HepG2 (cell line): ENCODE data around the gene SKP1. TPM values are rescaled to one million over a fixed set of nuclear protein-coding genes. Genes with fewer than 3 reads are reported as not detected.
A peak's percentile ranks its signal among the peaks of the same experiment; 100 is the strongest.

Experiments used
- CEBPB ChIP-seq: IDR thresholded peaks from 2 replicates; pipeline ENCODE4 v1.6.1; 2011; ENCODE audit warnings: low read depth, low read length, improper control_type of control experiment, borderline replicate concordance
- DNMT1 ChIP-seq: sonication (generic); formaldehyde crosslinking; IDR thresholded peaks from 2 replicates; pipeline ENCODE4 v1.5.1; 2020; ENCODE audit warnings: mild to moderate bottlenecking, missing genetic modification reagents
- HDAC2 ChIP-seq: sonication (generic); formaldehyde crosslinking; IDR thresholded peaks from 2 replicates; pipeline ENCODE4 v1.4.0; 2020; ENCODE audit warnings: missing genetic modification reagents
- KLF12 ChIP-seq: sonication (generic); formaldehyde crosslinking; IDR thresholded peaks from 2 replicates; pipeline ENCODE4 v1.4.0; 2020; ENCODE audit warnings: missing genetic modification reagents, borderline replicate concordance
- PHF21A ChIP-seq: sonication (generic); formaldehyde crosslinking; IDR thresholded peaks from 2 replicates; pipeline ENCODE4 v1.5.0; 2020; ENCODE audit warnings: mild to moderate bottlenecking, missing genetic modification reagents
- PHF5A ChIP-seq: IDR thresholded peaks from one replicate; pipeline ENCODE4 v1.6.1; 2018; ENCODE audit warnings: low read depth, missing genetic modification reagents; ENCODE audit not compliant: unreplicated experiment
- PRPF4 ChIP-seq: fragments of 200-400 bp; formaldehyde crosslinking; IDR thresholded peaks from 2 replicates; pipeline ENCODE4 v1.6.1; 2016; ENCODE audit warnings: low read length, low read depth; ENCODE audit not compliant: poor library complexity, severe bottlenecking
- RAD51 ChIP-seq: fragments of 450-650 bp; IDR thresholded peaks from 2 replicates; pipeline ENCODE4 v1.6.1; 2016; ENCODE audit warnings: borderline replicate concordance
- RARG ChIP-seq: sonication (generic); formaldehyde crosslinking; IDR thresholded peaks from 2 replicates; pipeline ENCODE4 v1.4.0; 2020; ENCODE audit warnings: low read depth, mild to moderate bottlenecking, missing genetic modification reagents
- RFXAP ChIP-seq: sonication (generic); formaldehyde crosslinking; IDR thresholded peaks from 2 replicates; pipeline ENCODE4 v1.4.0; 2020; ENCODE audit warnings: missing genetic modification reagents, borderline replicate concordance
- SNRNP70 ChIP-seq: fragments of 200-400 bp; formaldehyde crosslinking; IDR thresholded peaks from 2 replicates; pipeline ENCODE4 v1.6.1; 2017; ENCODE audit warnings: mild to moderate bottlenecking, low read depth, low read length, moderate library complexity
- SYNCRIP ChIP-seq: fragments of 200-400 bp; formaldehyde crosslinking; IDR thresholded peaks from 2 replicates; pipeline ENCODE4 v1.6.1; 2018; ENCODE audit warnings: mild to moderate bottlenecking, low read depth, low read length; ENCODE audit not compliant: insufficient read depth
- TAF1 ChIP-seq: sonication (generic); formaldehyde crosslinking; IDR thresholded peaks from 2 replicates; pipeline ENCODE4 v1.4.0; 2020; ENCODE audit warnings: missing genetic modification reagents
- YY1 ChIP-seq: IDR thresholded peaks from 2 replicates; pipeline ENCODE4 v1.6.1; 2011; ENCODE audit warnings: low read length, low read depth, moderate library complexity, mild to moderate bottlenecking; ENCODE audit not compliant: insufficient read depth, insufficient replicate concordance
- ZBTB21 ChIP-seq: sonication (generic); formaldehyde crosslinking; IDR thresholded peaks from 2 replicates; pipeline ENCODE4 v1.4.0; 2020; ENCODE audit warnings: missing genetic modification reagents
- ZFP36L2 ChIP-seq: sonication (generic); formaldehyde crosslinking; IDR thresholded peaks from 2 replicates; pipeline ENCODE4 v1.4.0; 2020; ENCODE audit warnings: missing genetic modification reagents
- ZNF235 ChIP-seq: sonication (generic); formaldehyde crosslinking; IDR thresholded peaks from 2 replicates; pipeline ENCODE4 v1.8.1; 2023; ENCODE audit warnings: mild to moderate bottlenecking, missing genetic modification reagents, borderline replicate concordance
- ZNF275 ChIP-seq: sonication (generic); formaldehyde crosslinking; IDR thresholded peaks from 2 replicates; pipeline ENCODE4 v1.8.0; 2022; ENCODE audit warnings: missing genetic modification reagents, mild to moderate bottlenecking, inconsistent platforms, borderline replicate concordance
- ZNF335 ChIP-seq: sonication (generic); formaldehyde crosslinking; IDR thresholded peaks from 2 replicates; pipeline ENCODE4 v1.4.0; 2020; ENCODE audit warnings: missing genetic modification reagents
- ZNF503 ChIP-seq: sonication (generic); formaldehyde crosslinking; IDR thresholded peaks from 2 replicates; pipeline ENCODE4 v1.4.0; 2020; ENCODE audit warnings: missing genetic modification reagents
- ZNF530 ChIP-seq: sonication (generic); formaldehyde crosslinking; IDR thresholded peaks from 2 replicates; pipeline ENCODE4 v1.5.0; 2020; ENCODE audit warnings: low read depth, mild to moderate bottlenecking, missing genetic modification reagents
- ZNF546 ChIP-seq: sonication (generic); formaldehyde crosslinking; conservative IDR thresholded peaks from 2 replicates; pipeline ENCODE4 v1.8.1; 2023; ENCODE audit warnings: mild to moderate bottlenecking, missing genetic modification reagents
- ZNF552 ChIP-seq: sonication (generic); formaldehyde crosslinking; IDR thresholded peaks from 2 replicates; pipeline ENCODE4 v1.9.0; 2022; ENCODE audit warnings: missing genetic modification reagents, mild to moderate bottlenecking, borderline replicate concordance
- ZNF557 ChIP-seq: sonication (generic); formaldehyde crosslinking; IDR thresholded peaks from 2 replicates; pipeline ENCODE4 v1.4.0; 2020; ENCODE audit warnings: missing genetic modification reagents
- ZNF737 ChIP-seq: sonication (generic); formaldehyde crosslinking; IDR thresholded peaks from 2 replicates; pipeline ENCODE4 v1.5.0; 2020; ENCODE audit warnings: missing genetic modification reagents, mild to moderate bottlenecking, borderline replicate concordance
- ZNF891 ChIP-seq: sonication (generic); formaldehyde crosslinking; IDR thresholded peaks from 2 replicates; pipeline ENCODE4 v1.5.0; 2020; ENCODE audit warnings: mild to moderate bottlenecking, missing genetic modification reagents
- ZSCAN9 ChIP-seq: IDR thresholded peaks from 2 replicates; pipeline ENCODE4 v1.6.1; 2016; ENCODE audit warnings: borderline replicate concordance
- polyA plus RNA-seq, 8 experiments: library from polyadenylated mRNA; depleted of rRNA in 3 of 8; stranded (reverse) in 7 of 8; unstranded in 1 of 8; fragments of >200 nt; fragmentation: Illumina TruSeq in 4 of 8; extraction: Trizol in 4 of 8; gene quantifications; 2 replicates each; pipeline versions ENCODE4 v1.2.1 to v1.2.3, GENCODE V29; 2011 to 2016; ENCODE audit warnings: low read depth in 4 of 8, missing spikeins in 1 of 8, mixed read lengths in 1 of 8; ENCODE audit not compliant: insufficient read depth in 1 of 8
- total RNA-seq, 5 experiments: library from RNA; depleted of rRNA; stranded (reverse); fragments of >200 nt; fragmentation: Illumina TruSeq; extraction: Trizol; gene quantifications; 2 replicates each; pipeline ENCODE4 v1.2.3, GENCODE V29; 2016; ENCODE audit warnings: low read depth in 1 of 5
- TF ChIP-seq, protein P1 (sequence below): conservative IDR thresholded peaks from 2 replicates; pipeline ENCODE4 v1.6.1; 2018; ENCODE audit warnings: missing genetic modification reagents

The SKP1 gene
- total and polyA plus RNA-seq, 2 of the 13 experiments (the other 11 are each of a cell fraction or from before 2014, with no cell fraction given) = 134 to 340 TPM

DNA sequence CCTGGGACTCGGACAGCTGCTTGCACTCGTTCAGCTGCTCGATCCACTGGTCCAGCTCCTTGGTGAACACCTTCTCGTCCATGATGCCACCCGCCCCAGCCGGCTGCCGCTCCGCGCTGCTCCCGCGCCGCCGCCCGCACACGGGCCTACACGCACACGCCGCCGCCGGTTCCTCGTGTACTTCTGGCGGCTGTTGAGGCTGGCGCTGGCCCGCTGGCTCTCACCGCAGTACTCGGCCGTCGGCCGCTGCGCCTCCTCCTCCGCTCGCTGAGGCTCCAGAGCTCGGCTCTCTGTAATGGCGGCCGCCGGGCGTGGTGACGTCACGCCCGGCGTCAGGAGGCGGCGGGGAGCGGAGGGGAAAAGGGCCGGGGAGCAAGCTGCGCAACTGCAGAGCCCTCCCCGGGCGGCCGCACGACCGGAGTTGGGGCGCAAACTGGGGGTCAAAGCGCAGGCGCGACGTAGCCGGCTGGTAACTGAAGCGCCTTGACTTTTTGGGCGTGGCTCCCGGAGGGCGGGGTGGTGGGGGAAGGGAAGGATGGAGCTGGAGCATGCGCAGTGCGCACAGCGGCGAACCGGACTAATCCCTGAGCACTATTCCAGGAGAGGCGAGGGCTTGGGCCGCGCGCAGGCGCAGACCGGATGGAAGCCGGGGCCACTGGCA is 49.2 kb upstream of the SKP1 start, which contains the start of gene PPP2CA (continued):
- TF ChIP-seq RAD51 (no peak), TAF1 (CRISPR knock-in tag) (peak; percentile 70; the same call in 1 of the 2 replicates), ZBTB21 (peak; percentile 90), KLF12 (peak; percentile 94), ZNF503 (peak; percentile 65; the same call in 1 of the 2 replicates), YY1 (peak; percentile 96), SNRNP70 (no peak), ZNF275 (CRISPR knock-in tag) (0 out of 2 replicates have a peak, but pooled peaks have one; percentile 17), RARG (CRISPR knock-in tag) (no peak), ZNF552 (no peak), HDAC2 (0 out of 2 replicates have a peak, but pooled peaks have one; percentile 13), ZNF530 (no peak), ZNF737 (CRISPR knock-in tag) (no peak), ZNF557 (CRISPR knock-in tag) (no peak), SYNCRIP (no peak), PHF5A (CRISPR knock-in tag) (no peak), PRPF4 (peak; percentile 80), RFXAP (CRISPR knock-in tag) (peak; percentile 18; the same call in 1 of the 2 replicates), PHF21A (peak; percentile 63; the same call in 1 of the 2 replicates), CEBPB (peak; percentile 20; the same call in 1 of the 2 replicates), ZSCAN9 (CRISPR knock-in tag) (no peak), ZNF891 (CRISPR knock-in tag) (peak; percentile 56; the same call in 1 of the 2 replicates), ZNF546 (CRISPR knock-in tag) (no peak), ZFP36L2 (CRISPR knock-in tag) (no peak), DNMT1 (peak; percentile 68; the same call in 1 of the 2 replicates), ZNF235 (CRISPR knock-in tag) (no peak), ZNF335 (CRISPR knock-in tag) (0 out of 2 replicates have a peak, but pooled peaks have one; percentile 48)
- TF ChIP-seq, protein P1, sequence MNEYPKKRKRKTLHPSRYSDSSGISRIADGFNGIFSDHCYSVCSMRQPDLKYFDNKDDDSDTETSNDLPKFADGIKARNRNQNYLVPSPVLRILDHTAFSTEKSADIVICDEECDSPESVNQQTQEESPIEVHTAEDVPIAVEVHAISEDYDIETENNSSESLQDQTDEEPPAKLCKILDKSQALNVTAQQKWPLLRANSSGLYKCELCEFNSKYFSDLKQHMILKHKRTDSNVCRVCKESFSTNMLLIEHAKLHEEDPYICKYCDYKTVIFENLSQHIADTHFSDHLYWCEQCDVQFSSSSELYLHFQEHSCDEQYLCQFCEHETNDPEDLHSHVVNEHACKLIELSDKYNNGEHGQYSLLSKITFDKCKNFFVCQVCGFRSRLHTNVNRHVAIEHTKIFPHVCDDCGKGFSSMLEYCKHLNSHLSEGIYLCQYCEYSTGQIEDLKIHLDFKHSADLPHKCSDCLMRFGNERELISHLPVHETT (CRISPR knock-in tag) = peak; percentile 58; the same call in 1 of the 2 replicates
